ENCODE results near the gene UGT1A9.

UGT1A9 gene

DNA sequence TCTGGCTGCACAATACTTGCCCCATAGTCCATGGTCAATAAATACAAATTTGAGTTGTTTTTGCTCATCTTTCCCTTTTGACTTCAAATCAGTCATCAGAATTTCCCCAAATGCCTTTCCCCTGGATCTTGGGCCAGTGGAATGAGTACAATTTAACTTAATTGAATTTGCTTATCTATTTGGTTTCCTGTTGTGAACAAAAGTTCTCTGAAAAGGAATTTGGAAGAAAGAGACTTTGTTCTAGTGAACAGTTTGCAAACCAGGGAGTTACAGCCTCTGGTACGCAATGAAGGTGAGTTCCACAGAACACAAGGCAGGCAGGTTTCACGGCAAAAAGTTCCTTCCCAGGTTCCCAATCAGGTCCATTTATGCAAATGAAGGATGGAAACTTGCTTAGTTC lies 87.2 kb downstream of the UGT1A9 start:
- no peak for DNase-seq (ENCODE audit: low spot score)

DNA sequence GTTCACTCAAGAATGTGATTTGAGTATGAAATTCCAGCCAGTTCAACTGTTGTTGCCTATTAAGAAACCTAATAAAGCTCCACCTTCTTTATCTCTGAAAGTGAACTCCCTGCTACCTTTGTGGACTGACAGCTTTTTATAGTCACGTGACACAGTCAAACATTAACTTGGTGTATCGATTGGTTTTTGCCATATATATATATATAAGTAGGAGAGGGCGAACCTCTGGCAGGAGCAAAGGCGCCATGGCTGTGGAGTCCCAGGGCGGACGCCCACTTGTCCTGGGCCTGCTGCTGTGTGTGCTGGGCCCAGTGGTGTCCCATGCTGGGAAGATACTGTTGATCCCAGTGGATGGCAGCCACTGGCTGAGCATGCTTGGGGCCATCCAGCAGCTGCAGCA lies 88.3 kb downstream of the UGT1A9 start, which contains the start of gene UGT1A1:
Gene UGT1A1 (plus strand): TSS at position 228 of the 400 bp plus-strand sequence. CDS start 18 bp downstream, at position 246.
- no peak for DNase-seq (ENCODE audit: low spot score)

DNA sequence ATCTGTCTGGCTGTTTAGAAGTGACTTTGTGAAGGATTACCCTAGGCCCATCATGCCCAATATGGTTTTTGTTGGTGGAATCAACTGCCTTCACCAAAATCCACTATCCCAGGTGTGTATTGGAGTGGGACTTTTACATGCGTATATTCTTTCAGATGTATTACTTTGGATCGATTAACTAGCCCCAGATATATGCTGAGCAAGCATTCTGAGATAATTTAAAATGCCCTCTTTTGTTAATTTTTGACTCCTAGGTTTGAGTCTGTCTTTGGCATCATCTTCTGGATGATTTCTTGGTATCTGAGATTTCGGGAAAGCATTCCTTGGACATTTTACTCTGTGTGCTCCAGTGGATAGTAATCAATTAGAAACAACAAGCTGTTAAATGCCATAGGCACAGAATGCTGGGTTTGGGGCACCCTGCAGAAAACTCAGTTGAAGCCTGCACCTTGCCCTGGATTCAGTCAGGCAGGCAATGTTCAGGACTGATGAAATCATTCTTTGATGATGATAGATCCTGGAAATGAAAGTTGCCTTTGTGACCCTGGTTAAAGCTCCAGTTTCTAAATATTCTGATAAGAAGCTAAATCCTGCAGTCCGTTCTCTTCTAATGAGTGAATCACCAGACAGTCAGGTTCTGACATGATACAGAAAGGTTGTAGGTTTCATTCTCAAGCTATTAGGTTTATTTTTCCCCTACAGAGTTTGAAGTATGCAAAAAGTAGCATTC lies 89.5 kb downstream of the UGT1A9 start:
- DNase-seq (ENCODE audit: low spot score): no peak

DNA sequence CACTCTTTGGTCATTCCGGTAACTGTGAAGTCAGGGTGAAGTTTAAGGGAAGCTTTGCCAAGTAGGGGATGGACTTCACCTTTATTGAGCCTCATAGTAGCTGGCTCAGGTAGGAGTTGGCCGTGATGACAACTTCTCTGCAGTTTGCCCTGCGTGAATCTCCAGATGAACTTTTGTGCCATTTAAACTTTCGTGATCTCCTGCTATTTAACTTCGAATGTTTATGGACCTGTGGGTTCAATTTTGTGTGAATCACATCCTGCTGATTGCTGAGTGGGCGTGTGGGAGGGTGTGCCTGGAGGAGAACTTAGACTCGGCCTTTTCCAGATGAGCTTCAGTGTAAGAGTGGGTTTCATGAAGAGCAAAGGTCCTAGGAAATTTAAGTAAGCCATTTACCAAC lies 92.6 kb downstream of the UGT1A9 start:
- no peak for DNase-seq (ENCODE audit: low spot score)

DNA sequence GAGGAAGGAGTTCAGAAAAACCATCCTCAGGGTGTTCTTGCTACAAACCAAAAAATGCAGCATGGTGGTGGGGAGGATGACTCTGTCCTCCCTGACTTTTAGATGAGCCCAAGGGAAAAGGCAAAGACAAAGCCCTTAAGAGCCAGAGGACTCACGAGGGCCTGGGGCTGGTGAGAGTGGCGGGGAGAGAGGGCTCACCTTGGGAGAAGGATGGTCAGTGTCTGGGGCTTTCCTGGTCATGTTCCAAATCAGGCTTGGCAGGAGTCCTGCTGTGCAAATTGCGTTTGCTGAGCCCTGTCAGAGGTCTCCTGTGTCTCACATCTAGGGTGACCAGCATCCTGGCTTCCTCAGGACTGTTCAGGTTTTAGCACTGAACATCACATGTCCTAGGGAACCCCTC lies 93.1 kb downstream of the UGT1A9 start:
- no peak for DNase-seq (ENCODE audit: low spot score)

DNA sequence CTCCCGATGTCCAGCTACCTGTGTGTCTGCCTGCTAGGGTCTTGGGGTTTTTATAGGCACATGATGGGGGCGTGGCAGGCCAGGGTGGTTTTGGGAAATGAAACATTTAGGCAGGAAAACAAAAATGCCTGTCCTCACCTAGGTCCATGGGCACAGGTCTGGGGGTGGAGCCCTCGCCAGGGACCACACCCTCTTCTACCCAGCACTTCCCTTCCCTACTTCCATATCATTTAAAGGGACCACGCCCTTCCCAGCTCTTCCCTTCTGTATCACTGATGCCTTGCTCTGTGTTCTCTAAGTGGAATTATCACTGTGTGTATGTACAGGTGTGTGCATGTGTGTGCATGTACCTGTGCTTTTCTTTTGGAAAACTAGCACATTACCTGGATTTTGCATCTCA lies 94.7 kb downstream of the UGT1A9 start:
- no peak for DNase-seq (ENCODE audit: low spot score)

DNA sequence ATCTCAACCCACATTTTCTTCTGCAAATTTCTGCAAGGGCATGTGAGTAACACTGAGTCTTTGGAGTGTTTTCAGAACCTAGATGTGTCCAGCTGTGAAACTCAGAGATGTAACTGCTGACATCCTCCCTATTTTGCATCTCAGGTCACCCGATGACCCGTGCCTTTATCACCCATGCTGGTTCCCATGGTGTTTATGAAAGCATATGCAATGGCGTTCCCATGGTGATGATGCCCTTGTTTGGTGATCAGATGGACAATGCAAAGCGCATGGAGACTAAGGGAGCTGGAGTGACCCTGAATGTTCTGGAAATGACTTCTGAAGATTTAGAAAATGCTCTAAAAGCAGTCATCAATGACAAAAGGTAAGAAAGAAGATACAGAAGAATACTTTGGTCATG lies 96.4 kb downstream of the UGT1A9 start:
- no peak for DNase-seq (ENCODE audit: low spot score)

DNA sequence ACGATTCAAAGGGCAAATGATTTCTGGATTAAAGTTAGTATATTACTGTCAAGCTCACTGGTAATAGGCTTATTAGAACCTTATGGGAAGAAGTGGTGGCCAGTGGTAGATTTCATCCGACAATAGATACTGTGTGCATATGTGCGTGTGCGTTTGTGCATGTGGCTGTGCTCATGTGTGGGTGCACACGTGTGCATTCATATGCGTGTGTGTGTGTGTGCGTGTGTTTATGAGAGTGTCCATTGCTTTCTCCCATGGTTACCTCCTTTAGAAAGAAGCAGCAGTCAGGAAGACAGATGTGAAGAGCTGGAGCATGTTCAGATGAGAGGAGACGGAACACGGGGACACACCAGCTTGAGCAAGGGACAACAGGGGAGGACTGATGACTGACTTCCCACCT lies 97.6 kb downstream of the UGT1A9 start:
- DNase-seq (ENCODE audit: low spot score): no peak

DNA sequence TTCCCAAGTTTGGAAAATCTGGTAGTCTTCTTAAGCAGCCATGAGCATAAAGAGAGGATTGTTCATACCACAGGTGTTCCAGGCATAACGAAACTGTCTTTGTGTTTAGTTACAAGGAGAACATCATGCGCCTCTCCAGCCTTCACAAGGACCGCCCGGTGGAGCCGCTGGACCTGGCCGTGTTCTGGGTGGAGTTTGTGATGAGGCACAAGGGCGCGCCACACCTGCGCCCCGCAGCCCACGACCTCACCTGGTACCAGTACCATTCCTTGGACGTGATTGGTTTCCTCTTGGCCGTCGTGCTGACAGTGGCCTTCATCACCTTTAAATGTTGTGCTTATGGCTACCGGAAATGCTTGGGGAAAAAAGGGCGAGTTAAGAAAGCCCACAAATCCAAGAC lies 100.5 kb downstream of the UGT1A9 start:
- DNase-seq (ENCODE audit: low spot score): no peak

DNA sequence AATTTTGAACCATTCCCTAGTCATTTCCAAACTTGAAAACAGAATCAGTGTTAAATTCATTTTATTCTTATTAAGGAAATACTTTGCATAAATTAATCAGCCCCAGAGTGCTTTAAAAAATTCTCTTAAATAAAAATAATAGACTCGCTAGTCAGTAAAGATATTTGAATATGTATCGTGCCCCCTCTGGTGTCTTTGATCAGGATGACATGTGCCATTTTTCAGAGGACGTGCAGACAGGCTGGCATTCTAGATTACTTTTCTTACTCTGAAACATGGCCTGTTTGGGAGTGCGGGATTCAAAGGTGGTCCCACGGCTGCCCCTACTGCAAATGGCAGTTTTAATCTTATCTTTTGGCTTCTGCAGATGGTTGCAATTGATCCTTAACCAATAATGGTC lies 100.9 kb downstream of the UGT1A9 start:
- DNase-seq (ENCODE audit: low spot score): no peak

DNA sequence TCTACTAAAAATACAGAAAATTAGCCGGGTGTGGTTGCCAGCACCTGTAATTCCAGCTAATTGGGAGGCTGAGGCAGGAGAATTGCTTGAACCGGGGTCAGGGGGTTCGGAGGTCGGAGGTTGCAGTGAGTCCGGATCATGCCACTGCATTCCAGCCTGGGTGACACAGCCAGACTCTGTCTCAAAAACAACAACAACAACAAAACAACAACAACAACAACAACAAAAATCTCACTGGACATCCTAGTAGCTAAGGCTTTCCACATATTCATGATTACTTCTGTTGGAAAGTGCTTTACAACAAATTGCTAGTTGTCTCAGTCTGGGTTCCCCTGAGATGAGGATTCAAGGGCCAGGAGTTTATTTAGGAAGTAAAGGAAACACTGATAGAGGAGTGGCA lies 102.2 kb downstream of the UGT1A9 start:
- DNase-seq (ENCODE audit: low spot score): no peak

DNA sequence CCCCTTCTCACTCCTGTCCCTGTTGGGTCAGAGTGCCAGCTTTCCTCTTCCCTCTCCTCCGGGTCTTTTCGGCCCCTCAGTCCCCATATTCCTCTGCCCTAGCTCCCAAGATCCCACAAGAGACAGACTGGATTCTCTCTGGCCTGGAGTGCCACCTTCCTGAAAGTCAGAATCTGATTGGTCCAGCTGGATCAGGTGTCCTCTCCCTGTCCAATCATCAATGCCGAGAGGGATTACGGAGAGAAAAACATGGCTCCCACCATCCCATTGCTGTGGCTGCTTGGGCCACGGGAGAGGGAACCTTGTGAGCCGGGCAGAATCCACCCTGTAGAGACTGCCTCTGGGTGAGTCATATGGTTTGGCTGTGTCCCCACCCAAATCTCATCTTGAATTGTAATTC lies 103.7 kb downstream of the UGT1A9 start:
- no peak for DNase-seq (ENCODE audit: low spot score)

DNA sequence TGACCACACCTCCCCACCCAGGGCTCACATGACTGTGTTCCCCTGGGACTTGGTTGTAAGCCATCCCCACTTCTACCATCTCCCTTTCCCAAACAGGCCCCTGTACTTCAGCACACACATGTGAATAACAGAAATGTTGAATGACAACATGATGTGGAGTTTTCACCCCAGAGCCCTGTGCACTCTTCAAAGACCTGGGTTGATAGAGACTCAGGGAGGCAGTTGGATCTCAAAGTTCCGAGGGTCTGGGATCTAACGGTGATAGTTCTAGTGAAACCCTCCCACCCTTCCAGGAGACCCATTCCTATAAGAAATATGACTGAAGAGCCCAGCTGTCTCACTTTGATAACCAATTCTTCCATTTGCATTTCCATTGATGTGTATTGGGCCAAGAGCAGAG lies 106.3 kb downstream of the UGT1A9 start, which contains the start of gene MROH2A:
Gene MROH2A (plus strand): TSS at position 301 of the 400 bp plus-strand sequence. CDS start 1,029 bp downstream, outside the sequence.
- no peak for DNase-seq (ENCODE audit: low spot score)

DNA sequence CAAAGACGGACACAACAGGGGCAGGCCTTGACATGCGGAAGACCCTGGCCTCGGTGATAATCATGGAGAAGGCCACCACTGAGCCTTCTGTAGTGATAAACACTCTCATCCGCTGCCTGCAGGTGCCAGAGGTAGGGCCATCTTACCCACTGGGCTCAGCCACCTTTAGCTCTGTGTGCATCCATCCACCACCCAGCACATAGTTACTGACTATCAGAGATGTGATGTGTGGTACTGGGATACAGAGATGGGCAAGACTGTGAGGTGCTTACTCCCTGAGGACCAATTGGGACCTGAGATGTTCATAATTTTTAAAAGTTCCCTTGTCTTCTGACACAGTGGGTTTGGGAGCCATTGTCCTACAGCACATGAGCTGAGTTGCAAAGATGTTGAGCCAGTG lies 108.0 kb downstream of the UGT1A9 start:
- DNase-seq (ENCODE audit: low spot score): no peak

DNA sequence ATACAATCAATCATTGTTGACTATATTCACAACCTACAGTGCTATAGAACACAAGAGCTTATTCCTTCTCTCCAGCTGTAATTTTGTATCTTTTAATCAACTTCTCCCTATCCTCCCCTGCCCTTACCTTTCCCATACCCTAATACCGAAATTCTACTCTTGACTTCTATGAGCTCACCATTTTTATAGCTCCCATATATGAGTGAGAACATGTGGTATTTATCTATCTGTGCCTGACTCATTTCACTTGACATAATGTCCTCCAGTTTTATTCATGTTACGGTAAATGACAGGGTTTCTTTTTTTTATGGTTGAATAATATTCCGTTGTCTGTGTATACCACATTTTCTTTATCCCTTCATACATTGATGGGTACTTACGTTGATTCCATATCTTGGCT lies 109.1 kb downstream of the UGT1A9 start:
- no peak for DNase-seq (ENCODE audit: low spot score)

DNA sequence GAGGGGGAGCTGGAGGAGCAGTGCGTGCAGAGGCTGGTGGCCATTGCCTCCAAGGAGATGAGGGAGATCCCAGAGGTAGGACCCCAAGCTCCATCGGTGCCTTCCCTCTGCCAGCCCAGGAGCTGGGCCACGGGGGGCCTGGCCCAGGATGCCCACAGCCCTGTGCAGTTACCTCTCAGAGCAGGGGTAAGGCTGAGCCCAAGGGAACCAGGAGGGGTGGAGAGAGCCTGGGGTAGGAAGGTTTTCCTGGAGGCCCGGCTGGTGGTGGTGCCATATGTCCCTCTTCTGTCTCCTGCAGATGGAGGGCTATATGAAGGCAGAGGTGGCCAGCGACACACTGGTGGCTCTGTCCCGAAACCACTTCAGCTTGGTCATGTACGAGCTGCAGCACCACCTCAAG lies 117.9 kb downstream of the UGT1A9 start:
- DNase-seq (ENCODE audit: low spot score): no peak

DNA sequence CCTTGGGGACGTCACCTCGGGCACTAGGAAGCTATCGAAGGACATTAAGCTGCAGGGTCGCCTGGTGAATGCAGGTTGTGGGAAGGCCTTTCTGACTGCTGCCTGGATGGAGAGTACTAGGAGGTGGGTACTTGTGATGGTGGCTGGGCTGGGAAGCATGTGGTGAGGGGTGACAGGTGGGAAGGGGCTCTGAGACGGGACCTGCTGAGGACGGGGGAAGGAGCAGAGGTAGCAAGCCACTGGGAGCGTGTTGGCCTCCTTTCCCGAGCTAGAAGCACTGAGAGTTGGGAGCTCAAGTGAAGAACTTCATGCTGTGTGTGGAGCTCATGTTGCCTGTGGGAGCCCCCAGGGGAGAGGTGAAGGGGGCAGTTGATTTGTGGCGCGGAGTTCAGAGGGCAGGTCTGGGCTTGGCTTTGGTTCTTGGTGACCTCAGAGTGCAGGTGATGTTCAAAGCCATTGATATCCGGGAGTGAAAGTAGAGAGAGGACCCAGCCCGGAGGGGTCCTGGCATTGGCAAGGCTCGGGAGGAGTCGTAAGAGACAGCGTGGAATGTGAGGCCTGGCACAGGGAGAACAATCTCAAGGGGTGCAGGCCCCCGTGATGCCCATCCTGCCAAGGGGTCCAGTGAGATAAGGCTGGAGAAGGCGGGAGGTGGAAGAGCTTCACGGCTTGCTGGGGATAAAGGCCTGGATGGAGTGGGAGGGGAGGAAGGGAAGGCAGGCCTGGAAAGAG lies 119.6 kb downstream of the UGT1A9 start:
- DNase-seq (ENCODE audit: low spot score): no peak

DNA sequence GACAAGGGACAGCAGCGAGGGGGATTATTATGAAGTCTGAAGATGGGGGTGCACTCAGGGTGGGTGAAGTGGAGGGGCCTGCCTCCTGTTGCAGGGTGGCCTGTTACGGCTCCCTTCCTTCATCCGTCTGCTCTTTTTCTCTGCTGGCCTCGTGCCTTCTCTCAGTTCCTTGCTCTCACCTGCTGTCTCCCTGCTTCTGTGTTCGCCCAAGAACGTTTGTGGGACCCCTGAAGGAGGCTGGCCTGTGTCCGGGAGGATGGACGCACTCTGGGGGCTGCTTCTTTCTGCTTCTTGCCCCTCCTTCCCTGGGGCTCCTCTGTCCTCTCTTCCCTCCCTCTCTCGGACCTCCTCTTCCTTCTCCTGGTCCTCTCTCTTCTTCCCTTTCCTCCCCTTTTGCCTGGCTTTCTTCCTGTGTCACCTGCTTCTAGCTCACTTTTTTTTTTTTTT lies 120.2 kb downstream of the UGT1A9 start:
- DNase-seq (ENCODE audit: low spot score): no peak

DNA sequence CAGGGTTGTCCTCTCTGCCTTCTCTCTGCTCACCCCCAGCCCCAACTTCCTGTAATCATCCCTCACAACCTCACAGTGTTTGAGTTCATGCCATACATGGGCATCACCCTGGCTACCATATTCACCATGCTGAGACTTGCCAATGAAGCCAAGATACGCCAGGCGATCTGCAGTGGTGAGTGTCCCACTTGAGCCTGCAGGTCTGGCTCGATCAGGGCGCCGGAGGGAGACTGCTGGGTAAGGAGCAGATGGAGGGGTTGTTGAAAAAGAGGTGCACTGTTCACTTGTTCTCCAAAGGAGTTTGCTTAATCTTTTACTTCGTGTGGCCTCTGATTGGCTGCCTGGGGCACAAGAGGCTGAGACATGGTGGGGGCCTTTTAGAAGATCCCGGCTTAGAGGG lies 121.0 kb downstream of the UGT1A9 start:
- no peak for DNase-seq (ENCODE audit: low spot score)

DNA sequence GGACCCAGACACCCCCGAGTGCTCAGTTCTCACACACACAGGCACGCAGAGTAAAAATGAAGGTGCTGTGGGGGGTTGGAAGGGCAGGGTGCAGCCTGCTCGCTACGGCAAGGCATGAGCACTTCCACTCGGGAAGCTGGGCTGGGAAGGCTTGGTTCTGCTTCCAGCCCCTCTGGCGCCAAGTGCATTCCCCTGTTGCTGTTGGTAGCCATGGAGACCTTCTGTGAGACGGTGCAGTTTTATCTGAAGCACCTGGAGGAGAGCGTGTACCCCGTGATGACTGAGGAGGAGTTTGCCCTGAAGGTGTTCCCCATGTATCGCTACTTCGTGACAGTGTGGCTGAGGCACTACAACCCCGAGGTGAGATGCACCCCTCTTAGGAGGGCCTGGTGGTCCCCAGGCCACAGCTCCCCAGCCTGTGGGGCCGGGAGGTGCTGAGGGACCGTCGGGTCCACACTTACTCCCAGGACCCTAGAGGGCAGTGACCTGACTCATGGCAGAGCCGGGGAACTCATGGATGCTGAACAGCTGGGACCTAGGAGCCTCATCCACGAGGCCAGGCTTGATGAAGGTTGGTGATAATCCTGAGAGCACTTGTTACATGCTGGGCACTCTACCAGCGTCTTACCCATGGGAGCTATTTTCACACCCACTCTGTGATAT lies 121.9 kb downstream of the UGT1A9 start:
- no peak for DNase-seq (ENCODE audit: low spot score)

DNA sequence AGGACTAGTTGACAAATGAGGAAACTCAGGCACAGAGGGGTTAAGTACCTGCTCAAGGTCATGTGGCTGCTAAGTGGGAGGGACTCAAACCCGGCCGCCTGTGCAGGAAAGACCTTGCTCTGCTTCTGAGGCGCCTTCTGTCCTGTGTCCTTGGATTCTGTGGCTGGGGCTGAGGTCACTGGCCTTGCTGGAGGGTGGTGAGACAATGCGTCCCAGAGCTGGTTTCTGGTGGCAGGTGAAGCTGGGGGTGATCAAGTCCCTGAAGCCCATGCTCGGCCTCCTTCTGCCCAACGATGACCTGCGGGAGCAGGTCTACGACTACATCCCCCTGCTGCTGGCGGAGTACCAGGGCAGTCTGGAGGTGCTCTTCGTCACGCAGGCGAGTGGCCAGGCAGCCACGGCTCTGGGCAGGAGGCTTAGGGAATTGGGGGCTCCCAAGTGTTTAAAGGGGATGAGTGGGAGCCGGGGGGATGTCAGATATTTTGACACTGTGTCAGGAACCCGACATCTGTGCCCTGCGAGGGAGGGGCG lies 122.5 kb downstream of the UGT1A9 start:
- no peak for DNase-seq (ENCODE audit: low spot score)

DNA sequence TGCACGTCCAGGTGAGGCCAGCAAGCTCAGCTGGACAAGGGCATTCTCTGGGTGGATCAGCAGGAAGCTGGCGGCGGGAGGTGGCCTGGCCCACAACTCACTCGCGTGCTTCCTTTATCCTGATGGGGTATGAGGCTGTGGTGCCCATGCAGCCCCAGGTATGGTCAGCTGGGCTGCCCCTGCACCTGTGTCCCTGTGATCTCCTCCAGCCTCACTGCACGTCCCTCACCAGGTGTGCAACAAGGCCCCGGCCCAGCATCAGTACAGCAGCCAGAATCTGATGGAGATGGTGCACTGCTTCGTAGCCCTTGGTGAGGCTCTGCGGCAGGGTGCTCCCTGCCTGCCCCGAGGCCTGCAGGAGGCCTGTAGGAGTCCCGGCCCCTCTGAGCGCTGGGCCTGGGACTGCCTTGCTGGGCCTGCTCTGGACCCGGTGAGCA lies 124.1 kb downstream of the UGT1A9 start:
- DNase-seq (ENCODE audit: low spot score): no peak

DNA sequence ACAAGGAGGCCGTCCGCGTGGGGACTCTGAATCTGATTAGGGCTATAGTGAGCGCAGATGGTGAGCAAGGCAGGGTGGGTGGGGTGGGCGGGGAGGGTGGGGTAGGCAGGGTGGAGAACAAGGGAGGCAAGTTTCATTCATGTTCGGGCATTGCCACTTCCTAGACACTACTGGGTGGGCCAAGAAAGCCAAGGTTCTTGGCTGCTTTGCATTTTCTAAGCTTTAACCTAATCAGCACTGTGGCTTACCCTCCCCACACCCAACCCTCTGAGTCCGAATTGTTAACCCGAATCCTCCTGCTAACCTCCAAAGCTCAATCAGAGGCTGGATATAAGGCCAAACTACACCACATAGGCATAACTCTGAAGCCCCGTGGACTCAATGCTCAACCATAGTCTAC lies 124.6 kb downstream of the UGT1A9 start:
- DNase-seq (ENCODE audit: low spot score): no peak
